ENCODE results near the gene RPP25L. TPM values are rescaled to one million over a fixed set of nuclear protein-coding genes. Genes with fewer than 3 reads are reported as not detected.

Gene RPP25L
- total RNA-seq, 1 experiment from 2014 or later: 51.1 TPM

- TF ChIP-seq REST (IDR thresholded peaks at IDR 0.05; ENCODE audit: low read depth): no peak
- TF ChIP-seq ATF3 (IDR thresholded peaks at IDR 0.05): no peak
- TF ChIP-seq FOSL1 (IDR thresholded peaks at IDR 0.05; ENCODE audit: low read depth): no peak
- no peak for TF ChIP-seq SP1 (IDR thresholded peaks at IDR 0.05; ENCODE audit: low read depth)
- TF ChIP-seq CEBPB (IDR thresholded peaks at IDR 0.05; ENCODE audit: low read depth): no peak
- TF ChIP-seq TCF7L2 (IDR thresholded peaks at IDR 0.05; ENCODE audit: borderline replicate concordance, extremely low read depth, insufficient read depth, insufficient read length): no peak
- TF ChIP-seq CTCF (IDR thresholded peaks at IDR 0.05 in 2 of 3, conservative IDR thresholded peaks at IDR 0.05 in 1 of 3; ENCODE audit: borderline replicate concordance in 1 of 3, insufficient read depth in 1 of 3, low read depth in 2 of 3, low read length in 2 of 3): no peak
- TF ChIP-seq EGR1 (IDR thresholded peaks at IDR 0.05; ENCODE audit: low read depth): no peak
- no peak for TF ChIP-seq SRF (IDR thresholded peaks at IDR 0.05; ENCODE audit: low read depth)
- no peak for TF ChIP-seq CBX3 (IDR thresholded peaks at IDR 0.05; ENCODE audit: low read depth)
- TF ChIP-seq JUND (IDR thresholded peaks at IDR 0.05): no peak
- no peak for TF ChIP-seq MAX (IDR thresholded peaks at IDR 0.05)
- no TSS peak for BruUV-seq (replicated peaks)
- ChIA-PET CTCF (no interaction called here), RAD21 (ENCODE audit: low non-redundant PET in 1 of 2, low total read pairs in 2 of 2, uncharacterized antibody in 2 of 2, unreplicated experiment in 2 of 2) (no interaction called here), POLR2A (no interaction called here)
- Histone ChIP-seq H3K4me2 (ENCODE audit: low read length) (no peak overlapping the region), H3K4me3 (replicated peaks in 1 of 2; ENCODE audit: low read depth in 1 of 2, low read length in 2 of 2) (no peak overlapping the region), H3K9ac (ENCODE audit: low read length) (no peak overlapping the region), H3K79me2 (ENCODE audit: insufficient read depth, low read length) (no peaks in the 10 kb centered on the region), H3K9me3 (ENCODE audit: control insufficient read depth in 1 of 2, insufficient read depth in 1 of 2, low read depth in 1 of 2, low read length in 2 of 2) (no peaks in the 10 kb centered on the region), H4K20me1 (ENCODE audit: insufficient read depth) (no peaks in the 10 kb centered on the region), H3K4me1 (ENCODE audit: control insufficient read depth in 1 of 2, insufficient read depth in 2 of 2, low read length in 2 of 2) (no peaks in the 10 kb centered on the region; a peak in 1 of 4 replicates), H3K27me3 (ENCODE audit: insufficient read depth, low read length) (no peaks in the 10 kb centered on the region), H2AFZ (ENCODE audit: low read depth, low read length, poor library complexity, severe bottlenecking) (no peak overlapping the region), H3K36me3 (ENCODE audit: control insufficient read depth in 1 of 2, insufficient read depth in 2 of 2, low read length in 2 of 2) (no peaks in the 10 kb centered on the region), H3K9me2 (ENCODE audit: insufficient read depth) (no peaks in the 10 kb centered on the region), H3K27ac (ENCODE audit: low read depth, low read length) (no peak overlapping the region)
- intact Hi-C loops (cut with micrococcal nuclease): no loop called here
- ATAC-seq (no peak), DNase-seq (ENCODE audit: low read depth, low spot score) (no peak)
These were observed 43.8 kb downstream of the RPP25L start for GRCh38 chr9:34568133-34568532.

Measured in HCT116 (cell line).